Measurements from ENCODE around the gene IL23R. TPM values are rescaled to one million over a fixed set of nuclear protein-coding genes. Genes with fewer than 3 reads are reported as not detected.

Gene IL23R
- total and polyA plus RNA-seq, 2 of the 8 experiments (the other 6 are each of a cell fraction or from before 2014, with no cell fraction given): not detected

GRCh38 chr1:67300561-67300960 is 134.3 kb downstream of the IL23R start:
- FAIRE-seq (no peak), DNase-seq (ENCODE audit: low read depth in 1 of 2, low spot score in 2 of 2) (no peak)
- no peak overlapping the region for H3K18ac ChIP-seq (ENCODE audit: extremely low read depth, low read length)
- no peak overlapping the region for H2AK5ac ChIP-seq (ENCODE audit: low read depth, low read length)
- H3K27me3 ChIP-seq (replicated peaks in 1 of 4; ENCODE audit: control insufficient read depth in 3 of 4, extremely low read depth in 1 of 4, insufficient read depth in 3 of 4, low read length in 3 of 4): no peaks in the 10 kb centered on the region
- no peaks in the 10 kb centered on the region for H3K79me2 ChIP-seq (ENCODE audit: control insufficient read depth in 1 of 2, insufficient read depth in 2 of 2, low read length in 2 of 2)
- H3K4ac ChIP-seq (replicated peaks; ENCODE audit: insufficient read length, low read depth, low read length): no peak overlapping the region
- H3K23ac ChIP-seq (ENCODE audit: insufficient read length): no peak overlapping the region
- WGBS, 2 experiments (ENCODE audit: extremely low coverage in 1 of 2, insufficient coverage in 1 of 2, insufficient read length in 1 of 2, insufficient replicate concordance in 2 of 2, low coverage in 1 of 2, low lambda C conversion rate in 2 of 2, missing lambda C conversion rate in 1 of 2): 91% methylated on average over 2 of the region's 2 CpGs; no CpG with 5 or more reads in 1 of the 2 experiments
- H3K14ac ChIP-seq (ENCODE audit: insufficient read length): no peak overlapping the region
- H4K20me1 ChIP-seq (replicated peaks in 1 of 2; ENCODE audit: control insufficient read depth in 1 of 2, insufficient read depth in 2 of 2, low read length in 2 of 2): no peaks in the 10 kb centered on the region
- no peak overlapping the region for H2AFZ ChIP-seq (ENCODE audit: low read length)
- no peak overlapping the region for H3K4me2 ChIP-seq (ENCODE audit: insufficient read depth in 1 of 2, low read depth in 2 of 2, low read length in 2 of 2)
- ChIA-PET CTCF (ENCODE audit: partially characterized antibody) (interaction anchor here (0.7 to 1.6 kb wide), 3 partner anchors 87 to 799 kb away, joined by 3 to 6 read pairs (median 3); no protein-coding TSS in a partner anchor), POLR2A (ENCODE audit: partially characterized antibody) (no interaction called here)
- no peak overlapping the region for H2BK5ac ChIP-seq (ENCODE audit: low read depth, low read length)
- no peak overlapping the region for H3K56ac ChIP-seq (replicated peaks; ENCODE audit: insufficient read length, low read depth, low read length)
- TF ChIP-seq MAFK (IDR thresholded peaks at IDR 0.05; ENCODE audit: low read depth, low read length) (no peak), KDM5A (IDR thresholded peaks at IDR 0.05; ENCODE audit: low read length) (no peak), TEAD4 (IDR thresholded peaks at IDR 0.05; ENCODE audit: low read depth, low read length) (no peak), SIN3A (conservative IDR thresholded peaks at IDR 0.05 in 1 of 2, IDR thresholded peaks at IDR 0.05 in 1 of 2; ENCODE audit: low read depth in 1 of 2, low read length in 2 of 2) (no peak), SP1 (IDR thresholded peaks at IDR 0.05; ENCODE audit: low read depth, low read length) (no peak), EP300 (IDR thresholded peaks at IDR 0.05; ENCODE audit: borderline replicate concordance in 1 of 2, low read depth in 2 of 2, low read length in 2 of 2) (no peak), CBX5 (IDR thresholded peaks at IDR 0.05; ENCODE audit: low read depth, low read length) (no peak), BRCA1 (IDR thresholded peaks at IDR 0.05; ENCODE audit: low read depth, low read length) (no peak), ZNF274 (IDR thresholded peaks at IDR 0.05; ENCODE audit: borderline replicate concordance, extremely low read depth, low read length) (no peak), BACH1 (IDR thresholded peaks at IDR 0.05; ENCODE audit: low read length) (no peak)
- TF ChIP-seq, protein P1, sequence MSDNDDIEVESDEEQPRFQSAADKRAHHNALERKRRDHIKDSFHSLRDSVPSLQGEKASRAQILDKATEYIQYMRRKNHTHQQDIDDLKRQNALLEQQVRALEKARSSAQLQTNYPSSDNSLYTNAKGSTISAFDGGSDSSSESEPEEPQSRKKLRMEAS (IDR thresholded peaks at IDR 0.05): no peak
- H3K9me3 ChIP-seq (ENCODE audit: insufficient read depth in 2 of 2, low read depth in 1 of 2, low read length in 1 of 2): no peaks in the 10 kb centered on the region
- no peak overlapping the region for H3K9ac ChIP-seq (replicated peaks in 1 of 4; ENCODE audit: extremely low read depth in 1 of 4, low read depth in 3 of 4, low read length in 3 of 4)
- no peak overlapping the region for H4K91ac ChIP-seq (replicated peaks; ENCODE audit: insufficient read length, low read length)
- no peak overlapping the region for H3K4me3 ChIP-seq (ENCODE audit: extremely low read depth in 1 of 4, insufficient read depth in 2 of 4, low read depth in 3 of 4, low read length in 4 of 4)
- H4K5ac ChIP-seq (ENCODE audit: insufficient read length, low read depth, low read length): no peak overlapping the region
- H2BK15ac ChIP-seq (ENCODE audit: low read length): no peak overlapping the region
- H3K27ac ChIP-seq (ENCODE audit: low read depth, low read length): no peak overlapping the region
- H4K8ac ChIP-seq (ENCODE audit: extremely low read depth, insufficient read depth, low read length): no peak overlapping the region
- H2BK20ac ChIP-seq (ENCODE audit: low read length): no peak overlapping the region
- H3K79me1 ChIP-seq (ENCODE audit: low read depth, low read length): no peaks in the 10 kb centered on the region
- H3K4me1 ChIP-seq (replicated peaks in 1 of 4; ENCODE audit: control insufficient read depth in 3 of 4, insufficient read depth in 4 of 4, low read length in 3 of 4): no peaks in the 10 kb centered on the region
- H2BK12ac ChIP-seq (ENCODE audit: low read depth, low read length): no peak overlapping the region
- no peak overlapping the region for H2BK120ac ChIP-seq (replicated peaks; ENCODE audit: low read depth, low read length)
- H3K36me3 ChIP-seq (ENCODE audit: control insufficient read depth in 2 of 4, insufficient read depth in 4 of 4, low read length in 3 of 4): no peaks in the 10 kb centered on the region; a peak in 1 of 8 replicates
- no peaks in the 10 kb centered on the region for H3K23me2 ChIP-seq (ENCODE audit: low read depth, low read length)

Measured in H1 (cell line).